Esophagus squamous epithelium (tissue), 4 donors: ENCODE results near the gene NID2.

Source experiments
- POLR2A ChIP-seq, 4 donors: fragments of 450-650 bp; IDR thresholded peaks; one replicate each; pipeline ENCODE4 v1.6.1; 2017; ENCODE audit warnings: antibody characterized with exemption in 4 of 4, mild to moderate bottlenecking in 4 of 4, moderate library complexity in 3 of 4
- TF ChIP-seq, protein P1 (sequence below), 6 experiments: fragments of 450-650 bp in 4 of 6; fragments of 200-600 bp in 2 of 6; sonication (generic) in 2 of 6; IDR thresholded peaks; one replicate each; pipeline ENCODE4 v1.5.1; 2016 to 2019; ENCODE audit warnings: antibody characterized with exemption in 6 of 6, mild to moderate bottlenecking in 4 of 6, moderate library complexity in 4 of 6

DNA sequence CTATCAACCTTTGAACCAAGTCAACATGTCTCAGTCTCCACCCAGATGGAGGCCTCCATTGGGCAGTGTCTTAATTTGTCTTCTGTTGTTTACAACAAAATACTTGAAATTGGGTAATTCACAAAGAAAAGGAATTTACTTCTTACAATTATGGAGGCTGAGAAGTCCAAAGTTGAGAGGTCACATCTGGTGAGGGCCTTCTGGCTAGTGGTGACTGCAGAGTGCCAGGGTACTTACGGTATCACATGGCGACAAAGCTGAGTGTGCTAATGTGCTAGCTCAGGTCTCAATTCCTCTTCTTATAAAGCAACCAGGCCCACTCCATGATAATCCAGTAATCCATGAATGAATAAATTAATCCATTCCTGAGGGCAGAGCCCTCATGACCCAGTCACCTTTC, 4.7 kb downstream of the NID2 start:
- TF ChIP-seq, protein P1, sequence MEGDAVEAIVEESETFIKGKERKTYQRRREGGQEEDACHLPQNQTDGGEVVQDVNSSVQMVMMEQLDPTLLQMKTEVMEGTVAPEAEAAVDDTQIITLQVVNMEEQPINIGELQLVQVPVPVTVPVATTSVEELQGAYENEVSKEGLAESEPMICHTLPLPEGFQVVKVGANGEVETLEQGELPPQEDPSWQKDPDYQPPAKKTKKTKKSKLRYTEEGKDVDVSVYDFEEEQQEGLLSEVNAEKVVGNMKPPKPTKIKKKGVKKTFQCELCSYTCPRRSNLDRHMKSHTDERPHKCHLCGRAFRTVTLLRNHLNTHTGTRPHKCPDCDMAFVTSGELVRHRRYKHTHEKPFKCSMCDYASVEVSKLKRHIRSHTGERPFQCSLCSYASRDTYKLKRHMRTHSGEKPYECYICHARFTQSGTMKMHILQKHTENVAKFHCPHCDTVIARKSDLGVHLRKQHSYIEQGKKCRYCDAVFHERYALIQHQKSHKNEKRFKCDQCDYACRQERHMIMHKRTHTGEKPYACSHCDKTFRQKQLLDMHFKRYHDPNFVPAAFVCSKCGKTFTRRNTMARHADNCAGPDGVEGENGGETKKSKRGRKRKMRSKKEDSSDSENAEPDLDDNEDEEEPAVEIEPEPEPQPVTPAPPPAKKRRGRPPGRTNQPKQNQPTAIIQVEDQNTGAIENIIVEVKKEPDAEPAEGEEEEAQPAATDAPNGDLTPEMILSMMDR (IDR thresholded peaks at IDR 0.05), result no peak
- TF ChIP-seq POLR2A (IDR thresholded peaks at IDR 0.05), result no peak
